GM23248 (cell line): ENCODE data around the gene ST6GALNAC4.

Source experiments
- EZH2 ChIP-seq: fragments of 200-600 bp; sonication (generic); IDR thresholded peaks from 2 replicates; pipeline ENCODE4 v1.6.1; 2018; ENCODE audit warnings: antibody characterized with exemption, mild to moderate bottlenecking; ENCODE audit not compliant: insufficient read depth, poor library complexity, severe bottlenecking
- EZH2phosphoT487 ChIP-seq: fragments of 200-600 bp; sonication (generic); IDR thresholded peaks from 2 replicates; pipeline ENCODE4 v1.6.1; 2018; ENCODE audit warnings: antibody characterized with exemption, moderate library complexity, mild to moderate bottlenecking, low read depth; ENCODE audit not compliant: insufficient read depth

DNA sequence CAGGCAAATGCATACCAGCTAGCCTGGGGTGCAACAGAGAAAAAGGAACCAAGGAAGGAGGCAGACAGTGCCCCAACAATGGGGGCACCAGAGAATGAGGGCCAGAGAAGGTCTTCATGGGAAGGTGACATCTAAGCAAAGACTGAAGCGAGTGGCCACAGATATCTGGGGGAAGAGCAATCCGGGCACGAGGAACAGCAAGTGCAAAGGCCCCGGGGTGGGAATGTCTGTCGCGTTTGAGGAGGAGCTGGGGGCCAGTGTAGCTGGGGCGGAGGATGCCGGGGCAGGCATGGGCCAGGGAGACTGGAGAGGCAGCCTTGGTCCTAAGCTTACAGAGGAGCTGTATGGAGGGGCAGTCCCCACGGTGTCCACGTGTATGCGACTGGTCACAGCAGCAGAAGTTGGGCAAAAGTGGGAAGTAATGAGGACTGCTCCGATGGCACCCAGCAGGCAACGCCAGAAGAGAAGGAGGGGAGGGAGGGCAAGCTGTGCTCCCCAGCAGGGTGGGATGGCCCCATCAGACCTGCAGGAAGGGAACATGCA, 44.8 kb upstream of the ST6GALNAC4 start:
- TF ChIP-seq EZH2 (no peak), EZH2phosphoT487 (no peak)
